Measurements from ENCODE around the gene NTM. TPM values are rescaled to one million over a fixed set of nuclear protein-coding genes. Genes with fewer than 3 reads are reported as not detected.

The NTM gene
- total RNA-seq, 1 experiment from 2014 or later = 0.73 TPM

GRCh38 chr11:131969261-131969660 is 598.8 kb downstream of the NTM start:
- H3K4me3 ChIP-seq (ENCODE audit: low read depth, low read length) = no peak overlapping the region
- Mint-ChIP-seq H3K36me3 (ENCODE audit: insufficient read depth, unreplicated experiment) (no peaks in the 10 kb centered on the region), H3K27ac (ENCODE audit: unreplicated experiment) (no peak overlapping the region), H3K27me3 (ENCODE audit: insufficient read depth, unreplicated experiment) (peaks cover 14% of the 10 kb centered on the region), H3K9me3 (ENCODE audit: unreplicated experiment) (no peaks in the 10 kb centered on the region), H3K4me3 (ENCODE audit: unreplicated experiment) (no peak overlapping the region), H3K4me1 (ENCODE audit: low read depth, unreplicated experiment) (no peaks in the 10 kb centered on the region)
- H3K27me3 ChIP-seq (replicated peaks; ENCODE audit: control insufficient read depth, insufficient read depth, low read length) = no peaks in the 10 kb centered on the region
- TF ChIP-seq CTCF (IDR thresholded peaks at IDR 0.05; ENCODE audit: insufficient read depth in 1 of 2, low read depth in 1 of 2, low read length in 1 of 2, severe bottlenecking in 1 of 2, unreplicated experiment in 1 of 2) = no peak
- DNase-seq = no peak
- no peaks in the 10 kb centered on the region for H3K9me3 ChIP-seq
- H3K36me3 ChIP-seq (ENCODE audit: control insufficient read depth, insufficient read depth, low read length) = no peaks in the 10 kb centered on the region
- intact Hi-C loops (cut with micrococcal nuclease; ENCODE audit: unreplicated experiment) = no loop called here
- no peaks in the 10 kb centered on the region for H3K4me1 ChIP-seq
- POLR2A ChIA-PET = no interaction called here
- no TSS peak for BruUV-seq (replicated peaks)
- CTCF ChIA-PET = no interaction called here

- ChIA-PET POLR2A (no interaction called here), CTCF (no interaction called here)
- no peaks in the 10 kb centered on the region for H3K27me3 ChIP-seq (replicated peaks; ENCODE audit: control insufficient read depth, insufficient read depth, low read length)
- H3K27me3 Mint-ChIP-seq (ENCODE audit: insufficient read depth, unreplicated experiment) = peaks cover 12% of the 10 kb centered on the region
- intact Hi-C loops (cut with micrococcal nuclease; ENCODE audit: unreplicated experiment) = no loop called here
- no peak overlapping the region for H3K4me3 Mint-ChIP-seq (ENCODE audit: unreplicated experiment)
- H3K4me1 Mint-ChIP-seq (ENCODE audit: low read depth, unreplicated experiment) = no peaks in the 10 kb centered on the region
- H3K36me3 ChIP-seq (ENCODE audit: control insufficient read depth, insufficient read depth, low read length) = no peaks in the 10 kb centered on the region
- no peak for TF ChIP-seq CTCF (IDR thresholded peaks at IDR 0.05; ENCODE audit: insufficient read depth in 1 of 2, low read depth in 1 of 2, low read length in 1 of 2, severe bottlenecking in 1 of 2, unreplicated experiment in 1 of 2)
- no peak overlapping the region for H3K4me3 ChIP-seq (ENCODE audit: low read depth, low read length)
- H3K27ac Mint-ChIP-seq (ENCODE audit: unreplicated experiment) = no peak overlapping the region
- no peaks in the 10 kb centered on the region for H3K9me3 ChIP-seq
- no peaks in the 10 kb centered on the region for H3K36me3 Mint-ChIP-seq (ENCODE audit: insufficient read depth, unreplicated experiment)
- no peaks in the 10 kb centered on the region for H3K9me3 Mint-ChIP-seq (ENCODE audit: unreplicated experiment)
- DNase-seq = no peak
- H3K4me1 ChIP-seq = no peaks in the 10 kb centered on the region
- no TSS peak for BruUV-seq (replicated peaks)
Measured at GRCh38 chr11:131973061-131973460, 602.6 kb downstream of the NTM start.

- no peaks in the 10 kb centered on the region for H3K9me3 Mint-ChIP-seq (ENCODE audit: unreplicated experiment)
- DNase-seq = no peak
- Histone ChIP-seq H3K36me3 (ENCODE audit: control insufficient read depth, insufficient read depth, low read length) (no peaks in the 10 kb centered on the region), H3K9me3 (no peaks in the 10 kb centered on the region), H3K4me3 (ENCODE audit: low read depth, low read length) (no peak overlapping the region), H3K27me3 (replicated peaks; ENCODE audit: control insufficient read depth, insufficient read depth, low read length) (no peaks in the 10 kb centered on the region), H3K4me1 (no peaks in the 10 kb centered on the region)
- H3K27ac Mint-ChIP-seq (ENCODE audit: unreplicated experiment) = no peak overlapping the region
- H3K4me1 Mint-ChIP-seq (ENCODE audit: low read depth, unreplicated experiment) = no peaks in the 10 kb centered on the region
- BruUV-seq (replicated peaks) = no TSS peak
- intact Hi-C loops (cut with micrococcal nuclease; ENCODE audit: unreplicated experiment) = no loop called here
- TF ChIP-seq CTCF (IDR thresholded peaks at IDR 0.05; ENCODE audit: insufficient read depth in 1 of 2, low read depth in 1 of 2, low read length in 1 of 2, severe bottlenecking in 1 of 2, unreplicated experiment in 1 of 2) = no peak
- peaks cover 13% of the 10 kb centered on the region for H3K27me3 Mint-ChIP-seq (ENCODE audit: insufficient read depth, unreplicated experiment)
- no peaks in the 10 kb centered on the region for H3K36me3 Mint-ChIP-seq (ENCODE audit: insufficient read depth, unreplicated experiment)
- H3K4me3 Mint-ChIP-seq (ENCODE audit: unreplicated experiment) = no peak overlapping the region
- CTCF ChIA-PET = no interaction called here
- POLR2A ChIA-PET = no interaction called here
Measured at GRCh38 chr11:131975619-131976018, 605.2 kb downstream of the NTM start.

Data from Caco-2 (cell line).